ENCODE results near the gene EPHA7.

EPHA7 gene

GRCh38 chr6:93416571-93417420, 2.6 kb downstream of the EPHA7 start (continued):
- TF ChIP-seq, protein P1, sequence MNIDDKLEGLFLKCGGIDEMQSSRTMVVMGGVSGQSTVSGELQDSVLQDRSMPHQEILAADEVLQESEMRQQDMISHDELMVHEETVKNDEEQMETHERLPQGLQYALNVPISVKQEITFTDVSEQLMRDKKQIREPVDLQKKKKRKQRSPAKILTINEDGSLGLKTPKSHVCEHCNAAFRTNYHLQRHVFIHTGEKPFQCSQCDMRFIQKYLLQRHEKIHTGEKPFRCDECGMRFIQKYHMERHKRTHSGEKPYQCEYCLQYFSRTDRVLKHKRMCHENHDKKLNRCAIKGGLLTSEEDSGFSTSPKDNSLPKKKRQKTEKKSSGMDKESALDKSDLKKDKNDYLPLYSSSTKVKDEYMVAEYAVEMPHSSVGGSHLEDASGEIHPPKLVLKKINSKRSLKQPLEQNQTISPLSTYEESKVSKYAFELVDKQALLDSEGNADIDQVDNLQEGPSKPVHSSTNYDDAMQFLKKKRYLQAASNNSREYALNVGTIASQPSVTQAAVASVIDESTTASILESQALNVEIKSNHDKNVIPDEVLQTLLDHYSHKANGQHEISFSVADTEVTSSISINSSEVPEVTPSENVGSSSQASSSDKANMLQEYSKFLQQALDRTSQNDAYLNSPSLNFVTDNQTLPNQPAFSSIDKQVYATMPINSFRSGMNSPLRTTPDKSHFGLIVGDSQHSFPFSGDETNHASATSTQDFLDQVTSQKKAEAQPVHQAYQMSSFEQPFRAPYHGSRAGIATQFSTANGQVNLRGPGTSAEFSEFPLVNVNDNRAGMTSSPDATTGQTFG (tag by site-specific recombination; IDR thresholded peaks at IDR 0.05; ENCODE audit: borderline replicate concordance), result no peak
- TF ChIP-seq ZNF518A (tag by site-specific recombination; conservative IDR thresholded peaks at IDR 0.05; ENCODE audit: low read depth) (no peak; the same call in 1 of the 2 replicates), ZNF677 (tag by site-specific recombination; IDR thresholded peaks at IDR 0.05) (no peak), GLI2 (tag by site-specific recombination; IDR thresholded peaks at IDR 0.05; ENCODE audit: borderline replicate concordance, low read depth) (no peak), TRIM28 (IDR thresholded peaks at IDR 0.05; ENCODE audit: borderline replicate concordance, low read length) (no peak), ZNF19 (tag by site-specific recombination; IDR thresholded peaks at IDR 0.05; ENCODE audit: low read depth) (no peak), GLI4 (tag by site-specific recombination; IDR thresholded peaks at IDR 0.05) (no peak), ZNF777 (tag by site-specific recombination; IDR thresholded peaks at IDR 0.05; ENCODE audit: borderline replicate concordance) (no peak), PRDM2 (tag by site-specific recombination; IDR thresholded peaks at IDR 0.05; ENCODE audit: borderline replicate concordance) (no peak), ZNF23 (tag by site-specific recombination; IDR thresholded peaks at IDR 0.05; ENCODE audit: borderline replicate concordance) (no peak), YY2 (tag by site-specific recombination; IDR thresholded peaks at IDR 0.05) (no peak), ZNF416 (tag by site-specific recombination; IDR thresholded peaks at IDR 0.05) (no peak), SCRT1 (tag by site-specific recombination; IDR thresholded peaks at IDR 0.05; ENCODE audit: borderline replicate concordance) (no peak; the same call in 1 of the 2 replicates), ZNF404 (tag by site-specific recombination; IDR thresholded peaks at IDR 0.05) (no peak), EGR2 (tag by site-specific recombination; IDR thresholded peaks at IDR 0.05; ENCODE audit: low read depth) (no peak), HOXC10 (CRISPR knock-in tag; IDR thresholded peaks at IDR 0.05) (no peak), ZNF585B (tag by site-specific recombination; IDR thresholded peaks at IDR 0.05) (no peak), ZNF776 (tag by site-specific recombination; IDR thresholded peaks at IDR 0.05; ENCODE audit: borderline replicate concordance) (no peak), SALL2 (tag by site-specific recombination; IDR thresholded peaks at IDR 0.05; ENCODE audit: borderline replicate concordance) (no peak), ZNF692 (tag by site-specific recombination; IDR thresholded peaks at IDR 0.05) (no peak), ZNF792 (tag by site-specific recombination; IDR thresholded peaks at IDR 0.05) (no peak), ZNF155 (tag by site-specific recombination; IDR thresholded peaks at IDR 0.05) (no peak)
